ENCODE measurements around the gene LITAF. TPM values are rescaled to one million over a fixed set of nuclear protein-coding genes. Genes with fewer than 3 reads are reported as not detected.
"Not testable (repeated sequence)": the region's sequence is repeated elsewhere in the genome, so short reads cannot be mapped to it uniquely, and the experiment has no call there.

Gene LITAF
- total RNA-seq, 2 donors from 2014 or later = 66.0 to 82.9 TPM

DNA sequence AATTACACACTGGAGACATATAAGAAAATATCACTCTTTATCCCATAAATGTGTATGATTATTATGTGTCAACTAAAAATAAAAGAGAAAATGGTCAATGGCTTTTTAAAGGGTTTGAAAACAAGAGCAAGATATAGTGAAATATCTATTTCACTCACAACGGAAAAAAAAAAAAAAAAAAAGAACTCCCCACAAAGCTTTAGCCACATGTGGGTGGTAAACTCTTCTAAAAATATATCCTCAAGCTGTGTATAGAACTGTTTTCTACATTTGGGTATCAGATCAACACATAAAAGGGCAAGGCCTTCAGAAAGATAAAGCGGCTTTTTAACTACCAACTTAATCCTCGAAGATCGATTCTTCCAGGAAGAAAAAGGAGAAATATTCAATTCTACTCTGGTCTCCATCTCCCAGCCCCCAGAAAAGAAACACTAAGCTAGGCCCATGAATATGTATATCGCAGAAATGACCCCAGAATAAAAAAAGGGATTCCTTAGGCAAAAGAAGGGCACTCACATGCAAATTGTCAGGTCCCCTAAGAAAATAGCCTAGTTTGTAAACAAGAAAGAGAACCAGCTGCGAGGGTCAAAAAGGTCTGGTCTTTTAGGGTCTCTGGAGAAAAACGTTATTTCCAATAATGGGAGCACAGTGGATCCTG is 4.4 kb downstream of the LITAF start:
- peak overlapping the region; percentile 70 for H3K27ac Mint-ChIP-seq
- ATAC-seq (replicated peaks) = peak; percentile 33
- no peaks in the 10 kb centered on the region for H3K9me3 Mint-ChIP-seq
- H3K4me1 Mint-ChIP-seq = peaks cover 21% of the 10 kb centered on the region
- H3K4me3 Mint-ChIP-seq = peak overlapping the region; percentile 75
- H3K36me3 Mint-ChIP-seq (ENCODE audit: low read depth) = peaks cover 69% of the 10 kb centered on the region
- no peaks in the 10 kb centered on the region for H3K27me3 Mint-ChIP-seq

DNA sequence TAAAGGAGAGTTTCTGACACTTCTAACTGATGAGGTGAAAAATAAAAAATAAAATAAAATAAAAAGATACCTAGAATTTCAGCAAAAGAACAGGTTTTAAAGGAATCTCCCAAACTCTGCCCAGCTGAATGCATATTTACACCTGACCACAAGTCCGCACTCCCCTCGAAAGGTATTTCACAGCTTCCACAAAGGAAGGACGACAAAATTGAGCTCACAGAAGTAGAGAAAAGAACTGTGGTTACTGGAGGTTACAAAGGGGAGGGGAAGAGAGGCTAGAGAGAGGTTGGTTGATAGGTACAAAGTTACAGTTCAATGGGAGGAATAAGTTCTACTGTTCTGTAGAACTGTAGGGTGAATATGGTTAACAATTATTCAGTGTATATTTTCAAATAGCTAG is 5.0 kb downstream of the LITAF start:
- Mint-ChIP-seq H3K27me3 (no peaks in the 10 kb centered on the region), H3K36me3 (ENCODE audit: low read depth) (peaks cover 71% of the 10 kb centered on the region), H3K9me3 (no peaks in the 10 kb centered on the region), H3K4me3 (peak overlapping the region; percentile 75), H3K27ac (peak overlapping the region; percentile 70), H3K4me1 (peaks cover 26% of the 10 kb centered on the region)
- ATAC-seq (replicated peaks) = no peak

DNA sequence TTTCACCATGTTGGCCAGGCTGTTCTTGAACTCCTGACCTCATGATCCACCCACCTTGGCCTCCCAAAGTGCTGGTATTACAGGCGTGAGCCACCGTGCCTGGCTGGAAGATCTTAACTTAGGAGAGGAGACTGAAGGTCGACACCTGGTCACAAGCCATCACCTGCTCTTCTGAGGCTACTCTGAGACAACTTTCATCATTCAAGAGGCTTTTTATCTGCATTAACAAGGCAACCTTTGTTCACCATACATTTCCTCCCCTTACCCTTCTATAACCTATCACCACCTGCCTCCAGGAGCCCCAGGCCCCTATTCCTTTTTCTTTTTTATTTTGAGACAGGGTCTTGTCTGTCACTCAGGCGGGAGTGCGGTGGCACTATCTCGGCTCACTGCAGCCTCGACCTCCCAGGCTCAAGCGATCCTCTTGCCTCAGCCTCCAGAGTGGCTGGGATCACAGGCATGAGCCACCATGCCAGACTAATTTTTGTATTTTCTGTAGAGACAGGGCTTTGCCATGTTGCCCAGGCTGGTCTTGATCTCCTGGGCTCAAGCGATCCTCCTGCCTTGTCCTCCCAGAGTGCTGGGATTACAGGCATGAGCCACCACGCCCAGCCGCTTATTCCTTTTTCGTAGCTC is 6.2 kb downstream of the LITAF start:
- Mint-ChIP-seq H3K4me1 (peaks cover 29% of the 10 kb centered on the region), H3K9me3 (no peaks in the 10 kb centered on the region), H3K36me3 (ENCODE audit: low read depth) (peaks cover 71% of the 10 kb centered on the region), H3K4me3 (peak overlapping the region; percentile 75), H3K27me3 (no peaks in the 10 kb centered on the region), H3K27ac (no peak overlapping the region)
- ATAC-seq (replicated peaks) = no peak

DNA sequence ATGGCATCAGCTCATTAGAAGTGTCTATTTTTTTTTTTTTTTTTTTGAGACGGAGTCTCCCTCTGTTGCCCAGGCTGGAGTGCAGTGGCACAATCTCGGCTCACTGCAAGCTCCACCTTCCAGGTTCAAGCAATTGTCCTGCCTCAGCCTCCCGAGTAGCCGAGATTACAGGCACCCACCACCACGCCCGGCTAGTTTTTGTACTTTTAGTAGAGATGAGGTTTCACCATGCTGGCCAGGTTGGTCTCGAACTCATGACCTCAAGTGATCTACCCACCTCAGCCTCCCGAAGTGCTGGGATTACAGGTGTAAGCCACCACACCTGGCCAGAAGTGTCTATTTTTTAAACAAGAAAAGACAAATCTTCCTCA is 9.4 kb downstream of the LITAF start:
- Mint-ChIP-seq H3K4me1 (peaks cover 31% of the 10 kb centered on the region), H3K4me3 (peak overlapping the region; percentile 66), H3K36me3 (ENCODE audit: low read depth) (peaks cover 65% of the 10 kb centered on the region)
- ATAC-seq (replicated peaks); H3K27ac Mint-ChIP-seq; H3K9me3 Mint-ChIP-seq; H3K27me3 Mint-ChIP-seq: not testable (repeated sequence)

DNA sequence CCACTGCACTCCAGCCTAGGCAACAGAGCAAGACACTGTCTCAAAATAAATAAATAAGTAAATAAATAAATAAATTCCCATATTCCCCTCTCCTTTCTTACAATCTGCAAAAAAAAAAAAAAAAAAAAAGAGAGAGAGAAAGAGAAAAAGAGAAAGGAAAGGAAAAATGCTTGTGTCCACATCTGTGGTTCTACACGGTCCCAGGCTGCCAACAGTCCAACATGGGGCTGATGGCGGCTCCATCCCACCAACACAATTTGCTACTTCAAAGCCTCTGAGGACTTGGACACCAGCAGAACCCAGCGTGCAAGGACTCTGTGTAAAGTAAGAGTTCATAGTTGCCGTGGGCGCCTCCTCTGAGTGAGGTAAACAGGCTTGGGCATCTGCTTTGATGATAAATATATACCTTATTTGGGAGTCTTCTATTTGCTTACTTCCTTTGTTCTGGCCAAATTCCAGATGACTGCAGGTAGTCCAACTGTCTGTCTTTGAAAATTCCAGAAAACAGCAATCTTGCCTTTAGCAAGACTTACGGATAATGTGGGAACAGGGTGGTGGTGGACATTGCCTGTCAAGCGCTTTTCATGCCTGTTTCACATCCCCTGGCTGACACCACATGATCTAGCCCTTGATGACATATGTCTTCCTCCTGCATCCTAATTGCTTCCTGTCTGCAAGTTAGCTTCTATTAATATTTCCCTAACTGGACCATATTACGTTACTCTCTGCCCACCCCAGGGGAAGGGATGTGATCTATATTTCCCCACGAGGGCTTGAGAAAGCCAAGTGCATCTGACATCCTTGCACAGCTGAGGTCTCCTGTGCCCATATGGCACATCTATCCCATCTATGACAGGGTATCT is 10.1 kb downstream of the LITAF start:
- Mint-ChIP-seq H3K36me3 (ENCODE audit: low read depth) (peaks cover 63% of the 10 kb centered on the region), H3K27me3 (no peaks in the 10 kb centered on the region), H3K9me3 (no peaks in the 10 kb centered on the region), H3K4me3 (peak overlapping the region; percentile 66), H3K4me1 (peaks cover 29% of the 10 kb centered on the region), H3K27ac (no peak overlapping the region)
- no peak for ATAC-seq (replicated peaks)

DNA sequence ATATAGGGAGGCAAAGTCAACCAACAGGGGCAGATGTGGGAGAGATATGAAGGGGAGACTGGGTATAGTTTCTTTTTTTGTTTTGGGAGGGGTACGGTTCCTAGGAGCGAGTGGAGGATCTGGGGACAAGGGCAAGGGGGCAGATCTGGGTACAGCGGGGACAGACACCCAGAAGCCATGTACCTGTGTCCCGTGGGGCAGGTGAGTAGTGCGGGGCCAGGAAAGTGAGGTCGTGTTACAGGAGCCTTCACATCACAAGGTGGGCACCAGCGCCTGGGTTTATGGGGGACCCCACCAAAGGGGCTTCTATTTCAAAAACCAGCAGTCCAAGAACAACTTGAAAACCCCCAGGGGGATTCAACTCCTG is 11.5 kb downstream of the LITAF start:
- H3K36me3 Mint-ChIP-seq (ENCODE audit: low read depth) = peaks cover 60% of the 10 kb centered on the region
- H3K4me3 Mint-ChIP-seq = peak overlapping the region; percentile 75
- H3K9me3 Mint-ChIP-seq = no peaks in the 10 kb centered on the region
- H3K27ac Mint-ChIP-seq = peak overlapping the region; percentile 82
- peaks cover 30% of the 10 kb centered on the region for H3K4me1 Mint-ChIP-seq
- no peaks in the 10 kb centered on the region for H3K27me3 Mint-ChIP-seq
- ATAC-seq (replicated peaks) = peak; percentile 25

DNA sequence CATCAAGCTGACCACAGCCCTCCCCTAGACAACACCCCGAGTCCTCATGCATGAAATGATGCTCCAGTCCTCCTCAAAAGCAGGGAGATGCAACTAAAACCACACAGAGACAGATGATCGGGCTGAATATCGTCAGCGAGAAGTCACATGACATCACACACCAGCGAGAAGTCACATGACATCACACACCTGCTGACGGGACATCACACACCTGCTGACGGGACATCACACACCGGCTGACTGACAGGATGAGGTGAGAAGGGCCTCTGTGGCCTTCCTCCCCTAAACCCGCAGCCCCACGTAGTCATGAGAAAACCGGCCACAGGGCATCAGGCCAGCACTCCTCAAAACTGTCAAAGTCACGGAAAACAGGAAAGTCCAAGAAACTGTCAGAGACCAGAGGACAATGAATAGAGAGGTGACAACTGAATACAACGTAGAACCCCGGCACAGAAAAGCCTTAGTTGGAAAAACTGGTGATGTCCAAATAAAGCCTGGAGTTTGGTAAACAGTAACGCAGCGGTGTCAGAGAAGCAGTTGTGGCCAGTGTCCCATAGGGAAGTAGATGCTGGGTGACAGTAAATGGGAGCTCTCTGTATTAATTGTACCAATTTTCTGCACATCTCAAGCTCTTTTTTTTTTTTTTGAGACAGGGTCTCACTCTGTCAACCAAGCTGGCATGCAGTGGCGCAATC is 14.3 kb downstream of the LITAF start:
- Mint-ChIP-seq H3K4me3 (peak overlapping the region; percentile 7), H3K4me1 (peaks cover 30% of the 10 kb centered on the region), H3K27me3 (no peaks in the 10 kb centered on the region), H3K9me3 (no peaks in the 10 kb centered on the region), H3K36me3 (ENCODE audit: low read depth) (peaks cover 57% of the 10 kb centered on the region), H3K27ac (no peak overlapping the region)
- ATAC-seq (replicated peaks) = peak; percentile 17

DNA sequence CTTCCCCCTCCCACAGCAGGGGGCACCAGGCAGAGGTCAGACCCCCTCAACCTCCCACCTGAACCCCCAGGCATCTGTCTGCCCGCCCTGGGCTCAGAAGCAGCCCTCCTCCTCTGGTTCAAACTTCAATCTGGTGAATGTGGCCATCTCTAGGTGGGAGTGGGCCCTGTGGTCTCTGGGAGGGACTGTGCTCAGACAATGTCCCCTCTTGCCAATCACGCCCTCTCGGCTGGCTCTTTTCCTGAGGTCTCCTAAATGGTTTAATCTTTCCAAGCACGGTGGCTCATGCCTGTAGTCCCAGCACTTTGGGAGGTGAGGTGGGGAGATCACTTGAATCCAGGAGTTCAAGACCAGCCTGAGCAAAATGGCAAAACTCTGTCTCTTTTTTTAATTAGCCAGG is 15.2 kb downstream of the LITAF start:
- Mint-ChIP-seq H3K4me3 (no peak overlapping the region), H3K9me3 (no peaks in the 10 kb centered on the region), H3K4me1 (peaks cover 26% of the 10 kb centered on the region), H3K27ac (no peak overlapping the region), H3K27me3 (no peaks in the 10 kb centered on the region), H3K36me3 (ENCODE audit: low read depth) (peaks cover 59% of the 10 kb centered on the region)
- ATAC-seq (replicated peaks) = no peak

DNA sequence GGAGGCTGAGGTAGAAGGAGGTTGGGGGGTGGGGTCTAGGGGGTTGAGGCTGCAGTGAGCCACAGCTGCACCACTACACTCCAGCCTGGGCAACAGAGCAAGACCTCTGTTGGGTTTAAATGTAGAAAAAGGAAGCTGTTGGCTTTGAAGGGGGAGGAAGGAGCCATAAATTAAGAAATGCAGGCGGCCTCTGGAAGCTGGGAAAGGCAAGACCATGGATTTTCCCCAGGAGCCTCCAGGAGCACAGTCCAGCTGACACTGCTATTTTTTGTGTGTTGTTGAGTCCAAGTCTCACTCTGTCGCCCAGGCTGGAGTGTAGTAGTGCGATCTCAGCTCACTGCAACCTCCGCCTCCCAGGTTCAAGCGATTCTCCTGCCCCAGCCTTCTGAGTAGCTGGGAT is 15.9 kb downstream of the LITAF start:
- Mint-ChIP-seq H3K27me3 (no peaks in the 10 kb centered on the region), H3K27ac (no peak overlapping the region), H3K4me3 (no peak overlapping the region), H3K36me3 (ENCODE audit: low read depth) (peaks cover 65% of the 10 kb centered on the region), H3K4me1 (peaks cover 33% of the 10 kb centered on the region), H3K9me3 (no peaks in the 10 kb centered on the region)
- no peak for ATAC-seq (replicated peaks)

DNA sequence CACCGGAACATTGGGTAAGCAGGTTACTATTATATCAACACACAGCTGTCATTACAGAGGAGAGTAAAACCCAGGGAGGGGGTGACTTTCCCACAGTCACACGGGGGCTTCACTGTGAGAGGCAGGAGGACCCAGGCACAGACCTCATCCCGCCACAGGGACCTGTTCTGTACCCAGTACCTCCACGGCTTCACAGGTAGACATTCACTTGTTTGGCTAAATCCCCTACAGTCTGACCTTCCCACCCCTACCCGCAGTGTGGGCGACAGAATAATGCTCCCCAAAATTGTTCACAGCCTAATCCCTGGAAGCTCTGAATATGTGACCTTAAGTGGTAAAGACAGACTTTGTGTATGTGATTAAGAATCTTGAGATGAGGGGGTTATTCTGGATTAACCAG is 16.5 kb downstream of the LITAF start:
- Mint-ChIP-seq H3K4me3 (no peak overlapping the region), H3K27me3 (no peaks in the 10 kb centered on the region), H3K36me3 (ENCODE audit: low read depth) (peaks cover 63% of the 10 kb centered on the region), H3K9me3 (no peaks in the 10 kb centered on the region), H3K4me1 (peaks cover 32% of the 10 kb centered on the region), H3K27ac (no peak overlapping the region)
- ATAC-seq (replicated peaks) = no peak

DNA sequence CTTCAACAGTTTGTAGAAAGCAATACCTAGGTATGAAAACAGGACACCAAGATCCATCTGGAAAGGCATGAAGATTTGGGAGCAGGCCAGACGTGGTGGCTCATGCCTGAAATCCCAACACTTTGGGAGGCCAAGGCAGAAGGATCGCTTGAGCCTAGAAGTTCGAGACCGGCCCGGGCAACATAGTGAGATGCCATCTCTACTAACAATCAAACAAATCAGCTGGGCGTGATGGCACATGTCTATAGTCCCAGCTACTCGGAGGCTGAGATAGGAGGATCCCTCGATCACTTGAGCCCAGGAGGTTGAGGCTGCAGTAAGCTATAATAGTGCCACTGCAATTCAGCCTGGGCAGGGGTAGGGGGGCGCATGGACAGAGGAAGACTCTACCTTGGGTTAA is 20.3 kb downstream of the LITAF start:
- Mint-ChIP-seq H3K27ac (peak overlapping the region; percentile 75), H3K27me3 (no peaks in the 10 kb centered on the region), H3K9me3 (no peaks in the 10 kb centered on the region), H3K4me3 (no peak overlapping the region), H3K36me3 (ENCODE audit: low read depth) (peaks cover 59% of the 10 kb centered on the region), H3K4me1 (peaks cover 34% of the 10 kb centered on the region)
- no peak for ATAC-seq (replicated peaks)

DNA sequence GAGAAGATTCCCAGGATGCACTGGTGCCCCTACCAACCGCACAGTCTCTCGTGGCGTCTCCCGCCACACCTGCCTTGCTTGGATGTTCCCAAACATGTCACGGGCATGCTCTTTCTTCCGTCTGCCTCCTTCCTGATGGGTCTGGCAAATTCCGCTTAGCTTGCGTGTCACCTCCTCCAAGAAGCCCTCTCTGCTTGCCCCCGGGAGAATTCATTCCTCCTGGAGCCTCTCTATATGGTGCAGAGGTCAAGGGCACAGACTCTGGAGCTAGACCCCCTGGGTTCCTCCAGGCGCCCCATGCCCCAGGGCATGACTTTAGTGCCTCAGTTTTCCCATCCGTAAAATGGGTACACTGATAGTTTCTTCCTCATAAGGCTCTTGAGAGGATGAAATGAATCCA is 21.1 kb downstream of the LITAF start:
- Mint-ChIP-seq H3K36me3 (ENCODE audit: low read depth) (peaks cover 64% of the 10 kb centered on the region), H3K9me3 (no peaks in the 10 kb centered on the region), H3K4me1 (peaks cover 36% of the 10 kb centered on the region), H3K27me3 (no peaks in the 10 kb centered on the region), H3K27ac (no peak overlapping the region), H3K4me3 (no peak overlapping the region)
- no peak for ATAC-seq (replicated peaks)

DNA sequence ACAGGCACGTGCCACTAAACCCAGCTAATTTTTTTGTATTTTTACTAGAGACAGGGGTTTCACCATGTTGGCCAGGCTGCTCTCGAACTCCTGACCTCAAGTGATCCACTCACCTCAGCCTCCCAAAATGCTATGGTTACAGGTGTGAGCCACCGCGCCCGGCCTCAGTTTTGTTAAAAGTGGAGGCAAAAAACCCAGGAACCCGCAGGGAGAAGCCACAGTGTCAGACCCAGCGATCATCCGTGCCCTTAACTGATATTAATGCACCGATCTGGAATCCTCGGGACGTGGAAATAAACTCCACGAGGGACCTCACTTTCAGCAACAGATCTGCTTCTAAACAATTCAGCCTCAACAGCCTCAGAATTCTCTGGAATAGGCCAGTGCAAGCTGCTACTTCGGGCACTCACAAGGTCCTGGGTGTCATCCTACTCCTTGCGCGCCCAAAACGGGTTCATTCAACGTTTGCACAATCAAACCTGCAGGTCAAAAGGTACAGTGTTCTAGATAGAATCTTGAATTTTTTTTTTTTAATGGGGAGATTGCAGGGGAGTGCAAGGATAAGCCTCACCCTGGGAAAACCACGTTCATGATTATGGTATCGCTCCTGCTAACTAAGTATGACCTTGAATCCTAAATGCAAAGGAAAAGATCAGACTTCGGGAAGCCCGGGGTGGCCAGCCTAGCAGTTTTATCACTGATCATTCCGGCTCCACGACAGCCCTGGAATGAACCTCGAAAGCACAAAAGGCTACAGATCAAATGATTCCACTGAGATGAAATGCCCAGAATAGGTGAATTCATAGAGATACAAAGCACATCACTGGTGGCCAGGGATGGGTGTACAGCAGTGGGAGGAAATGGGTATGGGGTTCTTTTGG is 22.4 kb downstream of the LITAF start:
- H3K4me1 Mint-ChIP-seq = peaks cover 34% of the 10 kb centered on the region
- H3K27ac Mint-ChIP-seq = no peak overlapping the region
- peak overlapping the region; percentile 54 for H3K4me3 Mint-ChIP-seq
- peaks cover 54% of the 10 kb centered on the region for H3K36me3 Mint-ChIP-seq (ENCODE audit: low read depth)
- H3K27me3 Mint-ChIP-seq = no peaks in the 10 kb centered on the region
- H3K9me3 Mint-ChIP-seq = no peaks in the 10 kb centered on the region
- no peak for ATAC-seq (replicated peaks)
